ENCODE results near the gene RGMB. TPM values are rescaled to one million over a fixed set of nuclear protein-coding genes. Genes with fewer than 3 reads are reported as not detected.

The RGMB gene
- polyA plus RNA-seq, 1 donor (not counting 4 experiments of a cell fraction or from before 2014, with no cell fraction given): 16.3 TPM

GRCh38 chr5:98768160-98768959 is 5.1 kb upstream of the RGMB start:
- peak overlapping the region; percentile 93 for H2AFZ ChIP-seq (ENCODE audit: control insufficient read depth, low read length)
- TF ChIP-seq CTCF (optimal IDR thresholded peaks at IDR 0.05 in 1 of 3, IDR thresholded peaks at IDR 0.05 in 1 of 3, conservative IDR thresholded peaks at IDR 0.05 in 1 of 3; ENCODE audit: extremely low read depth in 1 of 3, insufficient read depth in 2 of 3, low read length in 3 of 3) (peak; percentile 78 to 97 (median 88)), EZH2 (IDR thresholded peaks at IDR 0.05; ENCODE audit: low read length) (no peak)
- no peaks in the 10 kb centered on the region for H3K9me3 ChIP-seq (ENCODE audit: control insufficient read depth, low read depth, low read length)
- FAIRE-seq (peak; percentile 94), DNase-seq (ENCODE audit: low read depth, low spot score) (no peak)
- no peaks in the 10 kb centered on the region for H3K79me2 ChIP-seq (ENCODE audit: control insufficient read depth, insufficient read depth, low read length)
- peak overlapping the region; percentile 64 to 97 (median 96) for H3K4me3 ChIP-seq (ENCODE audit: control insufficient read depth in 2 of 3, extremely low read depth in 1 of 3, insufficient read depth in 2 of 3, low read depth in 1 of 3, low read length in 3 of 3)
- no peaks in the 10 kb centered on the region for H4K20me1 ChIP-seq (ENCODE audit: control insufficient read depth, extremely low read depth, insufficient read depth, low read length)
- H3K9ac ChIP-seq (ENCODE audit: control insufficient read depth, extremely low read depth, insufficient read depth, low read length): peak overlapping the region; percentile 77
- H3K4me1 ChIP-seq (ENCODE audit: control insufficient read depth, extremely low read depth, insufficient read depth, low read length): peaks cover 16% of the 10 kb centered on the region
- dilution Hi-C loops (cut with MboI; ENCODE audit: extremely low pct_ligation_motif_present, low sequenced_read_pairs): loop anchor here (25.0 kb wide), 1 partner anchor 331 kb away; no protein-coding TSS in a partner anchor
- H3K27ac ChIP-seq (ENCODE audit: control insufficient read depth, insufficient read depth, low read length): peak overlapping the region; percentile 61
- no peaks in the 10 kb centered on the region for H3K36me3 ChIP-seq (ENCODE audit: control insufficient read depth in 2 of 2, extremely low read depth in 1 of 2, insufficient read depth in 2 of 2, low read length in 2 of 2)
- peak overlapping the region; percentile 100 for H3K4me2 ChIP-seq (ENCODE audit: control insufficient read depth, extremely low read depth, insufficient read depth, low read depth, low read length)
- H3K9me1 ChIP-seq (ENCODE audit: control insufficient read depth, extremely low read depth, insufficient read depth, low read length): no peaks in the 10 kb centered on the region
- H3K27me3 ChIP-seq (ENCODE audit: control insufficient read depth, extremely low read depth, insufficient read depth, low read length): no peaks in the 10 kb centered on the region

GRCh38 chr5:98768960-98769209 is 4.6 kb upstream of the RGMB start:
- dilution Hi-C loops (cut with MboI; ENCODE audit: extremely low pct_ligation_motif_present, low sequenced_read_pairs): loop anchor here (25.0 kb wide), 1 partner anchor 332 kb away; no protein-coding TSS in a partner anchor
- no peak for DNase-seq (ENCODE audit: low read depth, low spot score)
- Histone ChIP-seq H3K9me1 (ENCODE audit: control insufficient read depth, extremely low read depth, insufficient read depth, low read length) (no peaks in the 10 kb centered on the region), H3K9ac (ENCODE audit: control insufficient read depth, extremely low read depth, insufficient read depth, low read length) (peak overlapping the region; percentile 77), H3K79me2 (ENCODE audit: control insufficient read depth, insufficient read depth, low read length) (peaks cover 4% of the 10 kb centered on the region), H3K27ac (ENCODE audit: control insufficient read depth, insufficient read depth, low read length) (peak overlapping the region; percentile 61), H3K27me3 (ENCODE audit: control insufficient read depth, extremely low read depth, insufficient read depth, low read length) (no peaks in the 10 kb centered on the region), H3K9me3 (ENCODE audit: control insufficient read depth, low read depth, low read length) (no peaks in the 10 kb centered on the region), H2AFZ (ENCODE audit: control insufficient read depth, low read length) (peak overlapping the region; percentile 93), H3K4me2 (ENCODE audit: control insufficient read depth, extremely low read depth, insufficient read depth, low read depth, low read length) (peak overlapping the region; percentile 100), H3K4me3 (ENCODE audit: control insufficient read depth in 2 of 3, extremely low read depth in 1 of 3, insufficient read depth in 2 of 3, low read depth in 1 of 3, low read length in 3 of 3) (peak overlapping the region; percentile 64 to 97 (median 96)), H3K36me3 (ENCODE audit: control insufficient read depth in 2 of 2, extremely low read depth in 1 of 2, insufficient read depth in 2 of 2, low read length in 2 of 2) (no peaks in the 10 kb centered on the region), H3K4me1 (ENCODE audit: control insufficient read depth, extremely low read depth, insufficient read depth, low read length) (peaks cover 16% of the 10 kb centered on the region), H4K20me1 (ENCODE audit: control insufficient read depth, extremely low read depth, insufficient read depth, low read length) (no peaks in the 10 kb centered on the region)
- no peak for TF ChIP-seq CTCF (optimal IDR thresholded peaks at IDR 0.05 in 1 of 3, IDR thresholded peaks at IDR 0.05 in 1 of 3, conservative IDR thresholded peaks at IDR 0.05 in 1 of 3; ENCODE audit: extremely low read depth in 1 of 3, insufficient read depth in 2 of 3, low read length in 3 of 3)
- TF ChIP-seq EZH2 (IDR thresholded peaks at IDR 0.05; ENCODE audit: low read length): no peak
- FAIRE-seq: no peak

Data from keratinocyte (primary cell).